A673 (cell line): Measurements from ENCODE around the gene TRAF1. TPM values are rescaled to one million over a fixed set of nuclear protein-coding genes. Genes with fewer than 3 reads are reported as not detected.

Source experiments
- BruUV-seq: library from RNA; stranded (reverse); fragments of 400-500 nt; replicated peaks from 2 replicates; lab custom pipeline; 2021; lab: Mats Ljungman, UMichigan
- CTCF ChIA-PET: fragments of 300-600 bp; sonication (Branson Sonifier 250); formaldehyde crosslinking; loops from one replicate; lab custom pipeline; 2022; ENCODE audit warnings: antibody characterized with exemption; lab: Charles Lee
- POLR2A ChIA-PET: fragments of 300-600 bp; sonication (Branson Sonifier 250); formaldehyde crosslinking; loops from one replicate; lab custom pipeline; 2022; ENCODE audit warnings: antibody characterized with exemption; ENCODE audit not compliant: low non-redundant PET; lab: Charles Lee
- DNase-seq: peaks from one replicate; pipeline ENCODE4 v3.0.0-alpha.2; 2015; ENCODE audit warnings: low spot score
- H3K27ac ChIP-seq: fragments of 200-600 bp; sonication (generic); 2 replicates; pipeline ENCODE4 v1.5.1; 2016; ENCODE audit warnings: mixed run types, low read depth, mild to moderate bottlenecking, mixed read lengths, antibody characterized with exemption, low read length; ENCODE audit not compliant: poor library complexity, severe bottlenecking
- H3K27me3 ChIP-seq: fragments of 200-600 bp; sonication (generic); replicated peaks from 2 replicates; pipeline ENCODE4 v1.6.1; 2017; ENCODE audit warnings: mixed run types, low read depth, mild to moderate bottlenecking, mixed read lengths, antibody characterized with exemption, low read length; ENCODE audit not compliant: insufficient read depth, poor library complexity
- H3K36me3 ChIP-seq: fragments of 200-600 bp; sonication (generic); 2 replicates; pipeline ENCODE4 v1.6.1; 2016; ENCODE audit warnings: mixed run types, mild to moderate bottlenecking, mixed read lengths, antibody characterized with exemption, low read length; ENCODE audit not compliant: insufficient read depth, poor library complexity, severe bottlenecking
- H3K4me1 ChIP-seq: fragments of 200-600 bp; sonication (generic); 2 replicates; pipeline ENCODE4 v1.6.1; 2017; ENCODE audit warnings: mixed run types, mild to moderate bottlenecking, mixed read lengths, antibody characterized with exemption, low read length; ENCODE audit not compliant: insufficient read depth, poor library complexity, severe bottlenecking
- H3K4me3 ChIP-seq: fragments of 200-600 bp; sonication (generic); 2 replicates; pipeline ENCODE4 v1.5.1; 2016; ENCODE audit warnings: low read depth, mixed run types, mild to moderate bottlenecking, mixed read lengths, low read length; ENCODE audit not compliant: poor library complexity, severe bottlenecking
- H3K9me3 ChIP-seq: fragments of 200-600 bp; sonication (generic); 2 replicates; pipeline ENCODE4 v1.6.1; 2016; ENCODE audit warnings: mixed run types, low read depth, mild to moderate bottlenecking, mixed read lengths, antibody characterized with exemption, low read length; ENCODE audit not compliant: poor library complexity, severe bottlenecking
- CTCF ChIP-seq: fragments of 300-800, 200-600 bp; sonication (generic); conservative IDR thresholded peaks from 2 replicates; pipeline ENCODE4 v1.5.1; 2017; ENCODE audit warnings: low read depth, mild to moderate bottlenecking, antibody characterized with exemption, low read length, moderate library complexity, mixed read lengths
- EZH2 ChIP-seq: fragments of 200-600 bp; sonication (generic); IDR thresholded peaks from 2 replicates; pipeline ENCODE4 v1.6.1; 2017; ENCODE audit warnings: borderline replicate concordance, low read depth, mild to moderate bottlenecking, mixed read lengths, antibody characterized with exemption, low read length; ENCODE audit not compliant: poor library complexity, severe bottlenecking
- intact Hi-C: fragments of 100-400 bp; cut with micrococcal nuclease; formaldehyde crosslinking; loops from one replicate; pipeline ENCODE4 v1.10.0; 2022; ENCODE audit not compliant: unreplicated experiment
- total RNA-seq: library from RNA; stranded (reverse); gene quantifications from 2 replicates; pipeline ENCODE4 v1.2.3, GENCODE V29; 2021

TRAF1 gene
- total RNA-seq, 1 experiment from 2014 or later, result 0.73 TPM

DNA sequence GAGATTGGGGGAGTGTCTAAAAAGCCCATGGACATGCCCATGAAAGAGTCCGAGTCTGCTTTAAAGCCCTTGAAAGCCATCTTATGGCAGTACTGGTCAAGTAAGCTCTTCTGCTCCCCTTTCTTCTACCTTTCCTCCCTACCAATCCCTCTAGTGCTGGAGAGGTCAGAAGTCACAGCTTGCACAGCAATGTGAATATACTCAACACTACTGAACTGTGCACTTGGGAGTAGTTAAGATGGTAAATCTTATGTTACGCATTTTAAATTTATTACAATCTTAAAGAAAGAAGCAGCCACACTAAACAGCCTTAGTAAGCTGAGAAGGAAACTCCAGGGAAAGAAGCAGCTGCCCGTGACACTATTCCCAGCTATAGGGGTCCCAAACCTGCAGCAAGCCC lies 12.3 kb upstream of the TRAF1 start:
- no peaks in the 10 kb centered on the region for H3K36me3 ChIP-seq
- no peak overlapping the region for H3K4me3 ChIP-seq
- no peaks in the 10 kb centered on the region for H3K9me3 ChIP-seq
- TF ChIP-seq EZH2 (no peak), CTCF (no peak)
- H3K27me3 ChIP-seq, result no peaks in the 10 kb centered on the region
- intact Hi-C loops, result loop anchor here (5.0 kb wide), 2 partner anchors 62 to 322 kb away; partner anchors contain the start of gene PHF19
- no peak for DNase-seq
- CTCF ChIA-PET, result no interaction called here
- BruUV-seq, result no TSS peak
- H3K4me1 ChIP-seq, result peaks cover 38% of the 10 kb centered on the region
- no peak overlapping the region for H3K27ac ChIP-seq
- POLR2A ChIA-PET, result no interaction called here

- Histone ChIP-seq H3K4me3 (no peak overlapping the region), H3K4me1 (peaks cover 35% of the 10 kb centered on the region), H3K36me3 (no peaks in the 10 kb centered on the region), H3K9me3 (no peaks in the 10 kb centered on the region), H3K27me3 (no peaks in the 10 kb centered on the region), H3K27ac (no peak overlapping the region)
- ChIA-PET POLR2A (no interaction called here), CTCF (no interaction called here)
- BruUV-seq, result no TSS peak
- intact Hi-C loops, result loop anchor here (5.0 kb wide), 2 partner anchors 60 to 320 kb away; partner anchors contain the start of gene PHF19
- TF ChIP-seq CTCF (no peak), EZH2 (no peak)
- no peak for DNase-seq
Observed at GRCh38 chr9:120937596-120937995, 11.0 kb upstream of the TRAF1 start.

GRCh38 chr9:120937127-120937526 lies 10.5 kb upstream of the TRAF1 start:
- Histone ChIP-seq H3K36me3 (no peaks in the 10 kb centered on the region), H3K27me3 (no peaks in the 10 kb centered on the region), H3K4me3 (no peak overlapping the region), H3K4me1 (peaks cover 31% of the 10 kb centered on the region), H3K9me3 (no peaks in the 10 kb centered on the region), H3K27ac (no peak overlapping the region)
- ChIA-PET POLR2A (no interaction called here), CTCF (interaction anchor here (1.1 to 1.5 kb wide), 3 partner anchors 11 to 317 kb away, joined by 3 to 5 read pairs (median 3); no protein-coding TSS in a partner anchor)
- DNase-seq, result no peak
- no TSS peak for BruUV-seq
- intact Hi-C loops, result loop anchor here (5.0 kb wide), 2 partner anchors 60 to 320 kb away; partner anchors contain the start of gene PHF19
- TF ChIP-seq EZH2 (no peak), CTCF (no peak)
